HCT116 (cell line): ENCODE results near the gene TNIK. TPM values are rescaled to one million over a fixed set of nuclear protein-coding genes. Genes with fewer than 3 reads are reported as not detected.

Experiments
- ATAC-seq: fragments of 200-7000 bp; cut with Tn5 transposase; 2 replicates; pipeline ENCODE4 v1.9.1; 2020; ENCODE audit warnings: mild to moderate bottlenecking, moderate library complexity
- BruUV-seq: library from RNA; stranded (reverse); fragments of 400-500 nt; replicated peaks from 2 replicates; lab custom pipeline; 2021; lab: Mats Ljungman, UMichigan
- CTCF ChIA-PET: fragments of 300-600 bp; sonication (Branson Sonifier 250); formaldehyde crosslinking; loops from one replicate; lab custom pipeline; 2021; ENCODE audit warnings: antibody characterized with exemption; lab: Charles Lee
- POLR2A ChIA-PET: fragments of 300-600, 350-600 bp; sonication (Branson Sonifier 250); formaldehyde crosslinking; loops from one replicate; lab custom pipeline; 2021; ENCODE audit warnings: antibody characterized with exemption; lab: Charles Lee
- RAD21 ChIA-PET, 2 experiments: fragments of 300-600 bp; sonication (Branson Sonifier 250); formaldehyde crosslinking; loops; one replicate each; lab custom pipeline; 2023; ENCODE audit warnings: low total read pairs in 2 of 2; ENCODE audit not compliant: uncharacterized antibody in 2 of 2, unreplicated experiment in 2 of 2, low non-redundant PET in 1 of 2; lab: Charles Lee
- DNase-seq: peaks from one replicate; pipeline ENCODE4 v3.0.0-alpha.2; 2010; ENCODE audit warnings: low read depth, low spot score
- H2AFZ ChIP-seq: fragments of 200-600 bp; shearing (Covaris generic), sonication (generic); 2 replicates; pipeline ENCODE4 v1.6.1; 2017; ENCODE audit warnings: low read depth, mixed run types, mixed read lengths, antibody characterized with exemption, low read length; ENCODE audit not compliant: poor library complexity, severe bottlenecking
- H3K27ac ChIP-seq: 2 replicates; pipeline ENCODE4 v1.5.1; 2012; ENCODE audit warnings: low read depth, low read length
- H3K27me3 ChIP-seq: fragments of 200-600 bp; sonication (generic); 2 replicates; pipeline ENCODE4 v1.6.1; 2016; ENCODE audit warnings: mixed run types, low read length, mixed read lengths; ENCODE audit not compliant: insufficient read depth
- H3K36me3 ChIP-seq, 2 experiments: fragments of 200-500 bp in 1 of 2; fragments of 200-600 bp in 1 of 2; sonication (Bioruptor generic) in 1 of 2; sonication (generic) in 1 of 2; 2 replicates each; pipeline versions ENCODE4 v1.5.1 to v1.6.1; 2014 to 2016; ENCODE audit warnings: low read length in 2 of 2, inconsistent platforms in 1 of 2, mixed read lengths in 1 of 2, mixed run types in 1 of 2; ENCODE audit not compliant: insufficient read depth in 2 of 2, control insufficient read depth in 1 of 2
- H3K4me1 ChIP-seq, 2 experiments: fragments of 200-600 bp in 1 of 2; sonication (generic) in 1 of 2; 2 replicates each; pipeline versions ENCODE4 v1.5.1 to v1.6.1; 2012 to 2017; ENCODE audit warnings: low read length in 2 of 2, inconsistent platforms in 1 of 2, mild to moderate bottlenecking in 1 of 2, mixed read lengths in 1 of 2, mixed run types in 1 of 2, moderate library complexity in 1 of 2; ENCODE audit not compliant: insufficient read depth in 2 of 2, control insufficient read depth in 1 of 2
- H3K4me2 ChIP-seq: fragments of 200-600 bp; sonication (generic); 2 replicates; pipeline ENCODE4 v1.6.1; 2017; ENCODE audit warnings: mixed run types, low read length, mixed read lengths
- H3K4me3 ChIP-seq, 2 experiments: fragments of 200-600 bp in 1 of 2; sonication (generic) in 1 of 2; replicated peaks in 1 of 2; 2 replicates each; pipeline ENCODE4 v1.5.1; 2011 to 2016; ENCODE audit warnings: low read length in 2 of 2, control low read depth in 1 of 2, low read depth in 1 of 2, mild to moderate bottlenecking in 1 of 2, mixed read lengths in 1 of 2, mixed run types in 1 of 2
- H3K79me2 ChIP-seq: fragments of 200-600 bp; sonication (generic); 2 replicates; pipeline ENCODE4 v1.6.1; 2017; ENCODE audit warnings: mild to moderate bottlenecking, mixed run types, low read length, moderate library complexity, mixed read lengths; ENCODE audit not compliant: insufficient read depth
- H3K9ac ChIP-seq: fragments of 200-600 bp; sonication (generic); 2 replicates; pipeline ENCODE4 v1.6.1; 2016; ENCODE audit warnings: low read length, mixed read lengths
- H3K9me2 ChIP-seq: fragments of 200-600 bp; sonication (generic), shearing (Covaris generic); 2 replicates; pipeline ENCODE4 v1.6.1; 2017; ENCODE audit warnings: mixed run types, mild to moderate bottlenecking, moderate library complexity; ENCODE audit not compliant: insufficient read depth
- H3K9me3 ChIP-seq, 2 experiments: fragments of 200-500 bp in 1 of 2; fragments of 200-600 bp in 1 of 2; sonication (Bioruptor generic) in 1 of 2; sonication (generic) in 1 of 2; 2 replicates each; pipeline ENCODE4 v1.6.1; 2014 to 2017; ENCODE audit warnings: low read length in 2 of 2, mixed read lengths in 2 of 2, inconsistent platforms in 1 of 2, low read depth in 1 of 2, mild to moderate bottlenecking in 1 of 2, mixed run types in 1 of 2, moderate library complexity in 1 of 2; ENCODE audit not compliant: control insufficient read depth in 1 of 2, insufficient read depth in 1 of 2
- H4K20me1 ChIP-seq: fragments of 200-600 bp; sonication (generic), shearing (Covaris generic); 2 replicates; pipeline ENCODE4 v1.6.1; 2017; ENCODE audit warnings: mixed run types, mild to moderate bottlenecking, moderate library complexity; ENCODE audit not compliant: insufficient read depth
- CBX3 ChIP-seq: IDR thresholded peaks from 2 replicates; pipeline ENCODE4 v1.6.1; 2012; ENCODE audit warnings: low read depth
- EGR1 ChIP-seq: IDR thresholded peaks from 2 replicates; pipeline ENCODE4 v1.6.1; 2012; ENCODE audit warnings: low read depth
- EZH2 ChIP-seq: fragments of 200-600 bp; sonication (generic); IDR thresholded peaks from 2 replicates; pipeline ENCODE4 v1.6.1; 2017; ENCODE audit warnings: antibody characterized with exemption, mixed run types
- EZH2phosphoT487 ChIP-seq: fragments of 200-600 bp; IDR thresholded peaks from 2 replicates; pipeline ENCODE4 v1.6.1; 2018; ENCODE audit warnings: antibody characterized with exemption, borderline replicate concordance
- FOSL1 ChIP-seq: IDR thresholded peaks from 2 replicates; pipeline ENCODE4 v1.6.1; 2012; ENCODE audit warnings: low read depth
- POLR2AphosphoS5 ChIP-seq: IDR thresholded peaks from 2 replicates; pipeline ENCODE4 v1.6.1; 2011; ENCODE audit warnings: mild to moderate bottlenecking, low read depth, low read length, moderate library complexity
- SIN3A ChIP-seq: IDR thresholded peaks from 2 replicates; pipeline ENCODE4 v1.6.1; 2012; ENCODE audit warnings: low read depth
- SP1 ChIP-seq: IDR thresholded peaks from 2 replicates; pipeline ENCODE4 v1.6.1; 2012; ENCODE audit warnings: low read depth
- SRF ChIP-seq: IDR thresholded peaks from 2 replicates; pipeline ENCODE4 v1.6.1; 2012; ENCODE audit warnings: low read depth
- TCF7L2 ChIP-seq: IDR thresholded peaks from 2 replicates; pipeline ENCODE4 v1.7.0; 2011; ENCODE audit warnings: borderline replicate concordance, inconsistent platforms; ENCODE audit not compliant: insufficient read depth, insufficient read length; ENCODE audit errors: extremely low read depth
- YY1 ChIP-seq: IDR thresholded peaks from 2 replicates; pipeline ENCODE4 v1.6.1; 2011; ENCODE audit warnings: low read length, low read depth, moderate library complexity, mild to moderate bottlenecking; ENCODE audit not compliant: insufficient replicate concordance; ENCODE audit errors: extremely low read depth
- ZFX ChIP-seq: fragments of 450-650 bp; IDR thresholded peaks from 2 replicates; pipeline ENCODE4 v1.6.1; 2017
- ZNF274 ChIP-seq: fragments of 200-500 bp; sonication (Bioruptor generic); IDR thresholded peaks from 2 replicates; pipeline ENCODE4 v1.6.1; 2014; ENCODE audit warnings: mild to moderate bottlenecking, low read depth, low read length, inconsistent platforms
- intact Hi-C: fragments of 100-400 bp; cut with micrococcal nuclease; formaldehyde crosslinking; loops from 2 replicates; pipeline ENCODE4 v1.10.0; 2022
- total RNA-seq: library from RNA; stranded (reverse); gene quantifications from one replicate; pipeline ENCODE4 v1.2.1, GENCODE V29; 2021; ENCODE audit not compliant: unreplicated experiment
- TF ChIP-seq, protein P1 (sequence below): IDR thresholded peaks from 2 replicates; pipeline ENCODE4 v1.6.1; 2012

The TNIK gene
- total RNA-seq, 1 experiment from 2014 or later, result 24.1 TPM

DNA sequence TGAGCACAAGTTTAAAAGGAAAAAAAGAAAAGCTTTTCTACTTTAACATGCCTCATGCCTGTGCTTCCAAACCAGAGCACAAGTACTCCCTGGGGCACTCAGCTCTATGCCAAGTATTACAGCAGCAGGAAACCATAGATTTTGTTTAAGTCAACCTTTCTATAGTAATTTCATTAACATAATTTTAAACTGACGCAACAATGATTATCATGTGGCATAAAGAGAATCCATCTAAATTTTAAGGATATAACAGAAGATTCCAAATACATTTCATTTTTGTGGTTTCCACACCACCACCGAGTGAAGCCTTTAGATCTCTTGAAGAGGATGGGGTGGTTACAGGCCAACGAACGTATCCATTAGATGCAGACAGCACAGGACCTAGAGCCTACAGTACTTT lies 112.1 kb downstream of the TNIK start:
- Histone ChIP-seq H3K9me2 (no peaks in the 10 kb centered on the region), H3K79me2 (no peaks in the 10 kb centered on the region), H3K4me1 (peaks cover 39 to 42% of the 10 kb centered on the region in 2 experiments), H3K36me3 (no peaks in the 10 kb centered on the region), H3K27me3 (no peaks in the 10 kb centered on the region), H3K9me3 (no peaks in the 10 kb centered on the region), H3K9ac (no peak overlapping the region), H3K27ac (no peak overlapping the region), H3K4me2 (0 out of 2 replicates have a peak overlapping the region, but pooled peaks have one; percentile 22), H4K20me1 (no peaks in the 10 kb centered on the region), H3K4me3 (no peak overlapping the region), H2AFZ (no peak overlapping the region)
- ChIA-PET POLR2A (interaction anchor here (0.6 kb wide), 1 partner anchor 9 kb away, joined by 3 read pairs; no protein-coding TSS in a partner anchor), CTCF (interaction anchor here (1.5 kb wide), 1 partner anchor 19 kb away, joined by 9 read pairs; no protein-coding TSS in a partner anchor), RAD21 (no interaction called here)
- intact Hi-C loops, result no loop called here
- no TSS peak for BruUV-seq
- no peak for DNase-seq
- ATAC-seq, result no peak
- TF ChIP-seq SP1, result no peak
- no peak for TF ChIP-seq ZFX
- TF ChIP-seq FOSL1, result no peak
- TF ChIP-seq ZNF274, result no peak
- TF ChIP-seq EGR1, result no peak
- TF ChIP-seq TCF7L2, result no peak
- TF ChIP-seq, protein P1, sequence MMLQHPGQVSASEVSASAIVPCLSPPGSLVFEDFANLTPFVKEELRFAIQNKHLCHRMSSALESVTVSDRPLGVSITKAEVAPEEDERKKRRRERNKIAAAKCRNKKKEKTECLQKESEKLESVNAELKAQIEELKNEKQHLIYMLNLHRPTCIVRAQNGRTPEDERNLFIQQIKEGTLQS, result no peak
- TF ChIP-seq EZH2, result no peak
- no peak for TF ChIP-seq CBX3
- no peak for TF ChIP-seq EZH2phosphoT487
- TF ChIP-seq YY1, result no peak
- no peak for TF ChIP-seq POLR2AphosphoS5
- TF ChIP-seq SIN3A, result no peak
- no peak for TF ChIP-seq SRF
